ENCODE data around the gene EYA2.

Gene EYA2

DNA sequence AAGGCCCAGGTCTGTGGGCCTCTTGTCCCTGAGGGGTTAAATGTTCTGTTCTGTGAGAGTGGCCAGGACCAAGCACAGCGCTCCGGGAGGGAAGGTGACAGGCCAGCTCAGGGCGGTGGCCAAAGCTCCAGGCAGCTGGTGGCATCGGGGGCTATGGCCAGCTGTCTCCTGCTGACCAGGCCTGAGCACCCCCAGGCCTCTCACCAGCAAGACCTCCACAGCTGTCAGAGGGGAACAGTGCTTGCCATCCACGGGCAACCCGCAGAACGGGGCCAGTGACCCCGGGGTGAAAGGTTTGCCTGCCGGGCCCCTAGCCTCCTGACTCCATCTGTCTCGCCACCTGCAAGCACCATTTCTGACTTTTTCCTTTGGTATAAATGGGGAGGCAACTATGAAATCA, 46.0 kb downstream of the EYA2 start:
- no peak for DNase-seq (ENCODE audit: low read depth)
- H3K4me3 ChIP-seq (ENCODE audit: low read depth, low read length), result no peak overlapping the region

GRCh38 chr20:46941404-46941803, 46.8 kb downstream of the EYA2 start:
- no peak for TF ChIP-seq CTCF (conservative IDR thresholded peaks at IDR 0.05; ENCODE audit: low read depth, low read length)
- no peak for DNase-seq (ENCODE audit: low read depth)
- H3K4me3 ChIP-seq (ENCODE audit: low read depth, low read length), result no peak overlapping the region

More for the DNA sequence above, 46.0 kb downstream of the EYA2 start:
- no peak for TF ChIP-seq CTCF (conservative IDR thresholded peaks at IDR 0.05; ENCODE audit: low read depth, low read length)

DNA sequence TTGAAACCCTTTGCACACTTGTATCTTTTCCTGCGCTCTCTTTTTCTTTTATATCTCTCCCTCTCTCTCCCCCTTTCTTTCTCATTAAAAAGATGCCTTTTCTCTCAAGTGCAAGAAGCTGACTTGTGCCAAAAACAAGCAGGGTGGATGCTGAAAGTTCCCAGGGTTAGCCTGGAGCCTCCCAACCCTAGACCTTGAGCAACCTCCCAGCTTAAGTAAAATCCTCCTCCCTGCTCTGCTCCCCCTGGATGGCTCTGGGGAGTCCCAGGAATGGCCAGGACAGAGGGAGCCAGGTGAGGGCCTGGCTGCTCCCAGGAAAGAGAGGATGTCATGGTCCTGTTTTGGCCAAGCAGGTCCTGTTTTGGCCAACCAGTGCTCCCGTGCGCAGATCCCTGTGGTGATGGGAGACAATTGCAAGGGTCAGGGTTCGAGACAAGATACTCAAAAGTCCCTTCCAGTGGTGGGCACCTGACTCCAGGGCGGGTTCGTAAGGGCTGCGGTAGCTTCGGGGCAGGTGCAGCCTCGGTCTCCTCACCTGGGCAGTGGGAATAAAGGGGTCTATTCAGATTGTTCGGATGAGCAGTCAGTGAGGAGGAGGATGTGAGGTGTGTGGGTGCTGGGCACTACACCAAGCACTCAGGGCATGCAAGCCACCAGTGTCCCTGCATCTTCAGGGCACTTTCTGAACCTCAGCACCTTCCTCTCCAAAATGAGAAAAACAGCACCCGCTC, 49.4 kb downstream of the EYA2 start:
- no peak for TF ChIP-seq CTCF (conservative IDR thresholded peaks at IDR 0.05; ENCODE audit: low read depth, low read length)
- H3K4me3 ChIP-seq (ENCODE audit: low read depth, low read length), result no peak overlapping the region
- no peak for DNase-seq (ENCODE audit: low read depth)

GRCh38 chr20:46945465-46945864, 50.8 kb downstream of the EYA2 start:
- no peak overlapping the region for H3K4me3 ChIP-seq (ENCODE audit: low read depth, low read length)
- no peak for TF ChIP-seq CTCF (conservative IDR thresholded peaks at IDR 0.05; ENCODE audit: low read depth, low read length)
- peak; percentile 56 for DNase-seq (ENCODE audit: low read depth)

- no peak overlapping the region for H3K4me3 ChIP-seq (ENCODE audit: low read depth, low read length)
- DNase-seq (ENCODE audit: low read depth), result peak; percentile 94
- TF ChIP-seq CTCF (conservative IDR thresholded peaks at IDR 0.05; ENCODE audit: low read depth, low read length), result no peak
Observed at GRCh38 chr20:46946181-46946624, 51.6 kb downstream of the EYA2 start.

- peak; percentile 92 for DNase-seq (ENCODE audit: low read depth)
- TF ChIP-seq CTCF (conservative IDR thresholded peaks at IDR 0.05; ENCODE audit: low read depth, low read length), result no peak
- no peak overlapping the region for H3K4me3 ChIP-seq (ENCODE audit: low read depth, low read length)
Observed at GRCh38 chr20:46946796-46947195, 52.2 kb downstream of the EYA2 start.

DNA sequence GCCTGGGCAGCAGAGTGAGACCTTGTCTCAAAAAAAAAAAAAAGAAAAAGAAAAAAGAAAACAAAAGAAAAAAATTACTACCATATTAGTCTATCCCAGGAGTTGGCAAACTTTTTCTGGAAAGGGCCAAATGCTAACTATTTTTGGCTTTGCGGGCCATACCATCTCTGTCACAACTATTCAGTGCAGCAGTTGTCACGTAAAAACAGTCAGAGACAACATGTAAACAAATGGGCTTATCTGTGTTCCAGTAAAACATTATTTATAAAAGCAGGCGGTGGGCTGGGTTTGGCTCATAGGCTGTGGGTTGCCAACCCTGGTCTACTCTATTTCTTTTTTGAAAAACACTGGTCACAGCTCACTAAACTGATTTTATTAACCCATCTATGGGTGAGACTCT, 53.4 kb downstream of the EYA2 start:
- DNase-seq (ENCODE audit: low read depth), result no peak
- no peak overlapping the region for H3K4me3 ChIP-seq (ENCODE audit: low read depth, low read length)
- TF ChIP-seq CTCF (conservative IDR thresholded peaks at IDR 0.05; ENCODE audit: low read depth, low read length), result no peak
